Measurements from ENCODE around the gene OCA2. TPM values are rescaled to one million over a fixed set of nuclear protein-coding genes. Genes with fewer than 3 reads are reported as not detected.

Gene OCA2
- total RNA-seq, 1 experiment from 2014 or later = 0.21 TPM

DNA sequence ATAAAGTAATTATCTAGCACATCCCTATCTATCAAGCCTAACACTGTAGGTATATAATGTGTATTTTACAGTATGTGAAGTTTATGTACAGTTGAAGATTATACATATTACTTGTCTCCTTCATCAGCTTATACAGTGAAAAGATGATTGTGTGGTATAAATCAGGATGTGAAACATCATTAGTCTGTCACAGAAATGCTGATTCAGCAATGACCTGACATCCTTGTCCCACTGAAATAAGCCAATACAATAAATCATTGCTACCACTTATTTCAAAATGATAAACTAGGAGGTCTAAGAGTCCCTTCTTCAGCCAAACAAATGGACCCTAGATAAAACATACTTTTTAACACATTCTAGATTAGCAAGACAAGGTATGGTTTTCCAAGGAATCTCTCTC lies 225.3 kb downstream of the OCA2 start:
- Histone ChIP-seq H3K4me3 (ENCODE audit: insufficient read depth, low read depth, low read length) (no peak overlapping the region), H3K36me3 (replicated peaks; ENCODE audit: control insufficient read depth, insufficient read depth, low read length) (no peaks in the 10 kb centered on the region), H3K27me3 (ENCODE audit: control insufficient read depth, insufficient read depth, low read length) (no peaks in the 10 kb centered on the region)
- DNase-seq = no peak

DNA sequence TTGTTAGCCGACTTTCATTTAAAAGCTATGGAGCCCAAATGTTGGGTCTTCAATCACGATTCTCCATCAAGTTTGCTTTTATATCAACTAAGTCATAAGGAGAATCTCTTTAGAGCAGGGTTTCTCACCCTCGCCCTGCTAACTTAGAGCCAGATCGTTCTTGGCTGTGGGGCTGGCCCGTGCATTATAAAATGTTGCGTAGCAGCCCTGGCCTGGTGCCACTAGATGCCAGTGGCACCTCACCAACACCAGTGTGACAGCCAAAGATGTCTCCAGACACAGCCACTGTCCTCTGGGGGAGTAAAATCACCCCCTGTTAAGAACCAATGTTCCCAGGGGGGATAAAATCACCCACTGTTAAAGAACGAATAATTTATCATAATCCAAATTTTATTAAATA lies 226.1 kb downstream of the OCA2 start:
- no peak for DNase-seq
- no peak overlapping the region for H3K4me3 ChIP-seq (ENCODE audit: insufficient read depth, low read depth, low read length)

DNA sequence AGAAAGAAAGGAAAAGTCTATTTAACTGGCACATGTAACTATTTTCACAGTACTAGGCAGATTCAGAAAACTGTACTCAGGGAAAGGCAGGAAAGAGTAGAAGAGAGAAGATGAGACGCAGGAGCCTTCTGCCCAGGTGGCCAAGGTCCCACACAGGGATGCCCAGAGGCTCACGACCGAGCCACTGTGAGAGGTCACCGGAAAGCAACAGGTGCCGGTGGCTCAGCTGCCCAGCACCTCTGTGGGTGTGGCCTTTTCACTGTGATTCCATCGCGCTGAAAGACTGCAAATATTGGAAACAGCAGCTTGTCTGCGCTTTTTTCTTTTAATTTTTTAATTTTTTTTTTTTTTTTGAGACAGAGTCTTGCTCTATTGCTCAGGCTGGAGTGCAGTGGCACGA lies 226.8 kb downstream of the OCA2 start:
- Histone ChIP-seq H3K36me3 (replicated peaks; ENCODE audit: control insufficient read depth, insufficient read depth, low read length) (no peaks in the 10 kb centered on the region), H3K4me3 (ENCODE audit: insufficient read depth, low read depth, low read length) (no peak overlapping the region), H3K27me3 (ENCODE audit: control insufficient read depth, insufficient read depth, low read length) (no peaks in the 10 kb centered on the region)
- no peak for DNase-seq

More for the DNA sequence above, 226.1 kb downstream of the OCA2 start:
- Histone ChIP-seq H3K36me3 (replicated peaks; ENCODE audit: control insufficient read depth, insufficient read depth, low read length) (no peaks in the 10 kb centered on the region), H3K27me3 (ENCODE audit: control insufficient read depth, insufficient read depth, low read length) (no peaks in the 10 kb centered on the region)

DNA sequence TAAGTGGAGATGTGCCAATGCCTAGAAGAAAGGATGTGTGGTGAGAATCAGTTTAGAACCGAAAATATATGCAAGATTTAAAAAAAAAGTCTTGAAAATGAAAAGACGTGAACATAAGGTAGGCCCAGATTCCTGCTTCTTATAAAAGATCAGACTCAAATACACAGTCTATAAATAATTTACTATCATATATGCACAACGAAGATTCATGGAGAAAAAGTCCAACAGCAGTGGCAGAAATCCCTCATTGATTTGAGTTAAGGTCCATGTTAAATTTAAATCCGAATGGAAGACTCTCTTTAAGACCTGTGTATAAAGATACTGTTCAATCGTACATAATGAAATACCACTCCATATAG lies 227.2 kb downstream of the OCA2 start:
- no peaks in the 10 kb centered on the region for H3K27me3 ChIP-seq (ENCODE audit: control insufficient read depth, insufficient read depth, low read length)
- no peaks in the 10 kb centered on the region for H3K36me3 ChIP-seq (replicated peaks; ENCODE audit: control insufficient read depth, insufficient read depth, low read length)
- no peak for DNase-seq
- no peak overlapping the region for H3K4me3 ChIP-seq (ENCODE audit: insufficient read depth, low read depth, low read length)

DNA sequence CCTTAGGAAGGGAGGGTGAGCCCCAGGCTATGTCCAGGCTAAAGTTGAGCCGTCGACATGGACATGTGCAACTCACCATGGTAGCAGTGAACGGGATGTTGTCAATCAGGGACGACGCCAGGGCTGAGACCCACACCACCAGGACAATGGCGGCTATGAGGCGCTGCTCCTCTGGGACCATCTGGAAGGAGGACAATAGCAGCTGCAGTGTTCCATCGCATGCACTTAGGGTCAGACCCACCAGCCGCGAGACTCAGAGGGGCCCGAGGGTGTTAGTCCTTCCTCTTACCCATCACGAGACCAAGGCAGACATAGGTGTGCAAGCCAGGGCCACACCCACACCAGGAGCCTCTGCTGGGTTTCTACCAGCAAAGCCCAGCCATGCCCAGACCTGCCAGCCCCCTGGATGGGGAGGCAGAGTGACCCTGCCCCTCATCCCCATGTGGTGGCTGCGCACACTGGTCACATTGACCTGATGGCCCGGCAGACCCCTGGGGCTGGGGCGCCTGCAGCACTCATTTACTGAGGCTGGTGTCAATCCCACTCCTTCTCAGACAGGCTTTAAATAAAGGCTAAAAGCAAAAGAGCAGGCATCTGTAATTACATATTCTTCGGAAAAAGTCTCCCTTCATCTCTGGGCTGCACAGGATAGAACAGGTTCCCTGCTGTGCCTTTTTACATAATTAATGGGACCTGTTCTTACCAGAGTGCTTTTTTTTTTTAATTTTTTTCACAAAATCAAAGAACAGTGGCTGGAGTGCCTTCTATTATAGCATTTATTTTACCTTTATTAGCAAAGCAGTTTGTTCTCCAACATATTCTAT lies 227.8 kb downstream of the OCA2 start:
- no peak for DNase-seq

DNA sequence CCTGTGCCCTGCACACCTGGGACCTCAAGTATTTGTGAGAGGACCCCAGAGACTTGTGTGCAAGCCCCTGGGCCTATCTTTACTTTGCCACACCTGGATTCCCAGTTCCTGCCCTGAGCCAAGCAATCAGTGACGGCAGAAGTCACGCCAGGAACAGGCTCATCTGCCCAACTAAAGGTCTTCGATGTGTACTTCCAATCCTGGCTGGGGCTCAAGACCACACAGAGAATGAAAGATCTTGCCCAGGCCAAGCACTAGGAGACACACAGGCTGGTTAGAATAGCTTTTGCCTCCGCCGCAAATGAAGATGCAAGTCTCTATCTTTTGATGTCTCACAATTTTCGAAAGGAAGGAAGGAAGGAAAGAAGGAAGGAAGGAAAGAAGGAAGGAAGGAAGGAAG lies 228.8 kb downstream of the OCA2 start:
- Histone ChIP-seq H3K4me3 (ENCODE audit: insufficient read depth, low read depth, low read length) (no peak overlapping the region), H3K27me3 (ENCODE audit: control insufficient read depth, insufficient read depth, low read length) (no peaks in the 10 kb centered on the region), H3K36me3 (replicated peaks; ENCODE audit: control insufficient read depth, insufficient read depth, low read length) (no peaks in the 10 kb centered on the region)
- DNase-seq = no peak

More for the DNA sequence above, 227.8 kb downstream of the OCA2 start:
- no peaks in the 10 kb centered on the region for H3K27me3 ChIP-seq (ENCODE audit: control insufficient read depth, insufficient read depth, low read length)
- H3K4me3 ChIP-seq (ENCODE audit: insufficient read depth, low read depth, low read length) = no peak overlapping the region
- H3K36me3 ChIP-seq (replicated peaks; ENCODE audit: control insufficient read depth, insufficient read depth, low read length) = no peaks in the 10 kb centered on the region

DNA sequence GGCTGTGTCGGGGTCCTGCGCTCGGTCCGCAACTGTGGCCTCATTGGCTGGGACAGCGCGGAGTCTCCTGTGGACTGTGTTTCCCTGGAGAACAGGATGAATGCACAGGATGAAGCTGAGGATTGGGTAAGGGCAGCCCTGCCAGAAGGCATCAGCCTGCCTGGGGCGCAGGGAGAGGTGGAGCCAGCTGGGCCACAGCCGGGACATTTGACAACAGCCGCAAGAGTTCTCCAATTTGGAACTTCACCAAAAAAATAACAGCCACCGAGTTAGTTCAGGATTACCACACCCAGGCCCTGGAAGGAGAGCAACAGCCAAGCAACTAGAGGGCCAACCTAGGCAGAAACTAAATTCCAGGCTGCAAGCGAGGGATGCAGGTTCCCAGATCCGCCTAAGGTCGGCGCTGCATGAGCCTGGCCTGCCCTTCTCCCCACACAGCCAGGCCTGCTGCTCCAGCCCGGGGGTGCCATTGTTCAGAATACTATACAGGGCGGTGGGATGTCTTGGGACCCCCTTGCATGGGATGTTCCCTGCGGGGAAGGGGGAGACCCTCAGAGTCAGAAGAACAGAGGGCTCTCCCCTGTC lies 229.3 kb downstream of the OCA2 start:
- Histone ChIP-seq H3K36me3 (replicated peaks; ENCODE audit: control insufficient read depth, insufficient read depth, low read length) (no peaks in the 10 kb centered on the region), H3K27me3 (ENCODE audit: control insufficient read depth, insufficient read depth, low read length) (no peaks in the 10 kb centered on the region), H3K4me3 (ENCODE audit: insufficient read depth, low read depth, low read length) (no peak overlapping the region)
- no peak for DNase-seq

DNA sequence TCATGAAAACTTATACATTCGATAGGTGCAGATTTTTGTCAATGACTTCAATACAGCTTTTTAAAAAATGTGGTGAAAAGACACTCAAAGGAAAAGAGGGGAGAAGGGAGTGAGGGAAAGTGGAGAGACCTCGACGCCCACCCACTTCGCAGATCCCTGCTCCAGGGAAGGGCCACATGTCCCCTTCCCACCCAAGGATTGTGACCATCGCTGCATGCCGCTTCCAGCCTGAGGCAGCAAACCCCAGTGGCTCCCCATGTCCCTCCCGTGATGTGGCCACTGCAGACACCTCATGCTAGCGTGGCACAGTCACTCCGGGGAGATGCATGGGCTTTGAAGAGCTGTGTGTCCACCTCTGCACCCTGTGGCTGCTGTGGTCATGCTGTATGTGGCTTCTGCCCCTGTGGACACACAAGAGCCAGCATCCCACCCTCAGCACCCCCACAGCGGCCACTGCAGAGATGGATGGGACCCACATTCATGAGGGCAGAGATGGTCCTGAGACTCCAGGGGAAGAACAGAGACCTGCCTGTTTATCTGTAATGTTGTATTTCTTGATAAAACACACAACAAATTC lies 230.2 kb downstream of the OCA2 start:
- no peak for DNase-seq
- Histone ChIP-seq H3K36me3 (replicated peaks; ENCODE audit: control insufficient read depth, insufficient read depth, low read length) (no peaks in the 10 kb centered on the region), H3K27me3 (ENCODE audit: control insufficient read depth, insufficient read depth, low read length) (no peaks in the 10 kb centered on the region), H3K4me3 (ENCODE audit: insufficient read depth, low read depth, low read length) (no peak overlapping the region)

DNA sequence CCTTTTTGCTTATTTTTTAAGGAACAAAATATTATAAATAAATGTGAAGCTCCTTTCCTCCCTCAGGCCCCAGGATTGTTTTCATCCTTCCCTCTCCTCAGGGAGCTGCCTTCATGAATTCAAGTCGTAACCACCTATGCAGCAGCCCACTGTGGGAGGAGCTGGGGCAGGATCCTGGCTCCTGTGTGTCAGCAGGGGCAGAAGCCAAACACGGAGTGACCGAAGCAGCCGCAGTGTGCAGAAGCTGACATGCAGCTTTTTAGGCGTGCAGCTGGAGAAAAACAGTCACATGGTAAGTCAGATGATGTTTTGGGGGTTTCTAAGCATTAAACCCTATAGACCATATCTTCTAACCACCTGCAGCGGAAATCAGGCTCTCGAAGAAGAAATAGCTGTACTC lies 231.3 kb downstream of the OCA2 start:
- DNase-seq = no peak
- Histone ChIP-seq H3K27me3 (ENCODE audit: control insufficient read depth, insufficient read depth, low read length) (no peaks in the 10 kb centered on the region), H3K4me3 (ENCODE audit: insufficient read depth, low read depth, low read length) (no peak overlapping the region), H3K36me3 (replicated peaks; ENCODE audit: control insufficient read depth, insufficient read depth, low read length) (no peaks in the 10 kb centered on the region)

DNA sequence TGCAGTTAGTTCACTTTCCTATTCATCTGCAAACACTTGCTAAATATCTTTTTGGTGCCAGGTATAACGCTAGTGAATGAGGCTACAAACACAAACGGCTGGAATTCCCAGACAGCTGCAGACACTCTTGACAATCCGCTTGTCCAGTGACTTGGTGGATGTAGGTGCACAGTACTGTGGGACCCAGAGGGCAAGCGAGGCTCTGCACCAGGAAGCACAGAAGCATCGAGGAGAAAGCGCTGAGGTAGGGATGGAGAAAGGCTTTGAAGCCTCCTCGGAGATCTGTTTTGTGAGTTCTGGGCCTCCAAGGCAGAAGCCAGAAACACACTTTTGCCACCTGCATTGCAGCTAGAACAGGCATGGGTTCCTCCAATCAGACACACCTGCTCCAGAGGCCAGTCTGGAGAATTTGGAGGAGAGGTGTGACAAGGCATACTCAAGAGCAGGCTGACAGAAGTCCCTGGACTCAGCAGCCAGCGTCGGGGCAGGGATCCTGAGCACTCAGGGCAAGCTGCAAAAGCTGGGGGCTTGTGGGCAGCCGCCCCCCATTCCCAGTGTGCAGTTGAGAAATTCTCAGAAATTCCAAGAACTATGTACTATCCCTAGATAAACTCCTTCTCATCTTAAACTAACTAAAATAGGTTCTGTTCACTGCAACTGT lies 232.5 kb downstream of the OCA2 start:
- H3K27me3 ChIP-seq (ENCODE audit: control insufficient read depth, insufficient read depth, low read length) = no peaks in the 10 kb centered on the region

DNA sequence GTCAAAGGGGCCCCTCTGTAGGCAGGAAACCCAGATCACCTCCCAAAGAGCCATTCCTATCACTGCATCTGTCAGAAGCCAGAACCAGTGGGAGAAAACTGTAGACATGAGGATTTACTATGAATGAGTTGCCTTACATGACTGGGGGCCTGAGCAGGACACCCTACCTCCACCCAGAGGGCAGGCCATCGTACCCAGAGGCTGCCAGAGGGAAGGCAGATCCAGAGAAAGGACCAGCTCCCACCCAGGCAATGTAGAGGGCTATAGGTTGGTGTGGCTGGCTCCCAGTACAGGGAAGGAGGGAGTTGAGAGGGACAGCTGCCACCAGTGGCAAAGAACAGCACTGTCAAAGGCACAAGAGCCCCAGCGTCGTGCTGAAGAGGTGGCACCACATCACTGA lies 233.2 kb downstream of the OCA2 start:
- no peak for DNase-seq
- H3K36me3 ChIP-seq (replicated peaks; ENCODE audit: control insufficient read depth, insufficient read depth, low read length) = no peaks in the 10 kb centered on the region
- no peaks in the 10 kb centered on the region for H3K27me3 ChIP-seq (ENCODE audit: control insufficient read depth, insufficient read depth, low read length)
- H3K4me3 ChIP-seq (ENCODE audit: insufficient read depth, low read depth, low read length) = no peak overlapping the region

More for the DNA sequence above, 232.5 kb downstream of the OCA2 start:
- Histone ChIP-seq H3K36me3 (replicated peaks; ENCODE audit: control insufficient read depth, insufficient read depth, low read length) (no peaks in the 10 kb centered on the region), H3K4me3 (ENCODE audit: insufficient read depth, low read depth, low read length) (no peak overlapping the region)
- peak; percentile 9 for DNase-seq

DNA sequence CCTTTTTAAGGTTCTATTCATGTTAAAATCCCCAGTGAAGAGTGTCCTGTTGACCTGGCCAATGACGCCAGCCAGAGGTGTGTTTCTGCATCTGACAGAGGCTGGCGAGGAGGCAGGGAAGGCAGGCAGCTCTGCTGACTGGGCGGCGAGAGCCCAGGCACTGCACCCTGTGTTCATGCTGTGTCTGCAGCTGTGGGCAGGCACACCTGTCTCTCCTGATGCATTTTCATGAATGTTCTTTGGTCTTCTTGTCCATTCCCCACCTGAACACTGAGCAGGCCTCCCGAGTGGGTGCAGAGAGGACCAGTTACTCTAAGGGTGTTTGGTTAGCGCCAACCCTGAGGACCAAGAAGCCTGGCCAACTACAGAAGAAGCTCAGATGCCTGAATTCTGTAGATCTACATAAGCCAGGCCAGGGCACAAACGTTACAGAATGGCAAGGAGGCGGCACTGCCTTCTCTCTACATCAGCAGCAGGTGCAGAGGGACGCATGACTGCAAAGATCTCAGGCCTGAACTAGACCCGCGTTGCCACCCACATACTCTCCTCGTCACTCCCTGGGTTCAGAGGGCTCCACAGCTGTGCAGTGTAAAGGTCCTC lies 233.7 kb downstream of the OCA2 start:
- H3K27me3 ChIP-seq (ENCODE audit: control insufficient read depth, insufficient read depth, low read length) = no peaks in the 10 kb centered on the region
- H3K36me3 ChIP-seq (replicated peaks; ENCODE audit: control insufficient read depth, insufficient read depth, low read length) = no peaks in the 10 kb centered on the region
- H3K4me3 ChIP-seq (ENCODE audit: insufficient read depth, low read depth, low read length) = no peak overlapping the region
- no peak for DNase-seq

DNA sequence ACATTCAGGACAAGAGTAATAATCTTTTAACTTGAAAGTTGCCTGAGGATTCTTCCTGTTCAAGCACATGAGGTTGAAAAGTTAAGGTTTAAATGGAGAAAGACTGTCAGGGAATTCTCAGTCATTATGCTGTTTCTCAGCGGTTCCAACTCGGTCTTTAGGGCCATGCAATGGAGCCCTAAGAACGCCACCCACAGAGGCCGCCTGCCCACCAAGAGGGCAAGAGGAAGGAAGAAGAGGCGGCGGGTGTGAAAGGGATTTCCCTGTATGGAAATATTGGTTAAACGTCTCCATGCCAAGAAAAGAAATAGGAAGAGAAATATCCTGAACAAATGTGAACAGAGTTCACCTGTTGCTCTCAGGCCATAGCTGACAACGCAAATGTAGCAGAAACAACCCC lies 234.4 kb downstream of the OCA2 start:
- H3K36me3 ChIP-seq (replicated peaks; ENCODE audit: control insufficient read depth, insufficient read depth, low read length) = no peaks in the 10 kb centered on the region
- no peak for DNase-seq
- H3K4me3 ChIP-seq (ENCODE audit: insufficient read depth, low read depth, low read length) = no peak overlapping the region
- H3K27me3 ChIP-seq (ENCODE audit: control insufficient read depth, insufficient read depth, low read length) = no peaks in the 10 kb centered on the region

DNA sequence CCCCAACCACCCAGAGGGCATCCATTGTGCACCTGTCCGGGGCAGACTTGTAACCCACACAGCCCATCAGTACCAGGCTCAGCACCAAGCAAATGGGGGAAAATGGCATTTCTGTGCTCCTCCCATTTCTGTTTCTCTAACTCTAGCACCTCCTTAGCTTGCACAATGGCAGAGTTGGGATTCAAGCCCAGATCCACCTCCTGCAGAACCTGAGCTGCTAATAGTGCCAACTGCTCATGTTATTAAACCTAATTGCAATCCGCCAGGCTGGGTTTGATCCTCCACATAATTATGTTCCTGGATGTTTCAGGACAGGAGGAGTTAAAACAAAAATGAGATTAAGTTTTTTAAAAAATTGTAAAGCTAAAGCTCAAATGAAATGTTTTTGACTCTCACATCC lies 235.0 kb downstream of the OCA2 start:
- Histone ChIP-seq H3K27me3 (ENCODE audit: control insufficient read depth, insufficient read depth, low read length) (no peaks in the 10 kb centered on the region), H3K36me3 (replicated peaks; ENCODE audit: control insufficient read depth, insufficient read depth, low read length) (no peaks in the 10 kb centered on the region), H3K4me3 (ENCODE audit: insufficient read depth, low read depth, low read length) (no peak overlapping the region)
- DNase-seq = no peak
